ENCODE results near the gene NR4A1.

DNA sequence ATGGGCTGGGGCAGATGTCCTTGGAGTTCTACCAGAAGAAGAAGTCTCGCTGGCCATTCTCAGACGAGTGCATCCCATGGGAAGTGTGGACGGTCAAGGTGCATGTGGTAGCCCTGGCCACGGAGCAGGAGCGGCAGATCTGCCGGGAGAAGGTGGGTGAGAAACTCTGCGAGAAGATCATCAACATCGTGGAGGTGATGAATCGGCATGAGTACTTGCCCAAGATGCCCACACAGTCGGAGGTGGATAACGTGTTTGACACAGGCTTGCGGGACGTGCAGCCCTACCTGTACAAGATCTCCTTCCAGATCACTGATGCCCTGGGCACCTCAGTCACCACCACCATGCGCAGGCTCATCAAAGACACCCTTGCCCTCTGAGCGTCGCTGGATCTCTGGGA is 25.6 kb downstream of the NR4A1 start:
- TF ChIP-seq, protein P1, sequence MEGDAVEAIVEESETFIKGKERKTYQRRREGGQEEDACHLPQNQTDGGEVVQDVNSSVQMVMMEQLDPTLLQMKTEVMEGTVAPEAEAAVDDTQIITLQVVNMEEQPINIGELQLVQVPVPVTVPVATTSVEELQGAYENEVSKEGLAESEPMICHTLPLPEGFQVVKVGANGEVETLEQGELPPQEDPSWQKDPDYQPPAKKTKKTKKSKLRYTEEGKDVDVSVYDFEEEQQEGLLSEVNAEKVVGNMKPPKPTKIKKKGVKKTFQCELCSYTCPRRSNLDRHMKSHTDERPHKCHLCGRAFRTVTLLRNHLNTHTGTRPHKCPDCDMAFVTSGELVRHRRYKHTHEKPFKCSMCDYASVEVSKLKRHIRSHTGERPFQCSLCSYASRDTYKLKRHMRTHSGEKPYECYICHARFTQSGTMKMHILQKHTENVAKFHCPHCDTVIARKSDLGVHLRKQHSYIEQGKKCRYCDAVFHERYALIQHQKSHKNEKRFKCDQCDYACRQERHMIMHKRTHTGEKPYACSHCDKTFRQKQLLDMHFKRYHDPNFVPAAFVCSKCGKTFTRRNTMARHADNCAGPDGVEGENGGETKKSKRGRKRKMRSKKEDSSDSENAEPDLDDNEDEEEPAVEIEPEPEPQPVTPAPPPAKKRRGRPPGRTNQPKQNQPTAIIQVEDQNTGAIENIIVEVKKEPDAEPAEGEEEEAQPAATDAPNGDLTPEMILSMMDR (IDR thresholded peaks at IDR 0.05), result no peak
- TF ChIP-seq POLR2A (IDR thresholded peaks at IDR 0.05), result no peak
